Body of pancreas (tissue), 4 donors: Measurements from ENCODE around the gene NAB1. TPM values are rescaled to one million over a fixed set of nuclear protein-coding genes. Genes with fewer than 3 reads are reported as not detected.
"Not testable (repeated sequence)": the region's sequence is repeated elsewhere in the genome, so short reads cannot be mapped to it uniquely, and the experiment has no call there.

Experiments used
- ATAC-seq: fragments of 150-250 bp; one replicate; pipeline ENCODE4 v1.9.1; 2016
- DNase-seq, 4 donors: peaks; one replicate each; pipeline ENCODE4 v3.0.0-alpha.2; 2019
- H3K27ac ChIP-seq, 4 donors: fragments of 200-600 bp; sonication (generic); 1 replicate in 3 of 4; 2 replicates in 1 of 4; pipeline versions ENCODE4 v1.5.1 to v1.6.1; 2016 to 2019; ENCODE audit warnings: mild to moderate bottlenecking in 1 of 4, mixed read lengths in 1 of 4, moderate library complexity in 1 of 4
- H3K27me3 ChIP-seq, 2 donors: fragments of 200-600 bp; sonication (generic); one replicate each; pipeline ENCODE4 v1.6.0; 2016; ENCODE audit warnings: mild to moderate bottlenecking in 1 of 2
- H3K36me3 ChIP-seq, 2 donors: fragments of 200-600 bp; sonication (generic); replicated peaks in 1 of 2; 2 replicates each; pipeline ENCODE4 v1.5.1; 2016; ENCODE audit warnings: low read depth in 2 of 2; ENCODE audit not compliant: insufficient read depth in 1 of 2
- H3K4me1 ChIP-seq: fragments of 200-600 bp; sonication (generic); one replicate; pipeline ENCODE4 v1.6.0; 2016
- H3K4me3 ChIP-seq, 2 donors: fragments of 200-600 bp; sonication (generic); 1 replicate in 1 of 2; 2 replicates in 1 of 2; pipeline ENCODE4 v1.5.1; 2016 to 2019
- H3K9me3 ChIP-seq, 3 donors: fragments of 200-600 bp; sonication (generic); 1 replicate in 2 of 3; 2 replicates in 1 of 3; pipeline ENCODE4 v1.5.1; 2016
- POLR2A ChIP-seq, 3 donors: fragments of 450-650 bp; IDR thresholded peaks; one replicate each; pipeline ENCODE4 v1.6.1; 2016; ENCODE audit warnings: antibody characterized with exemption in 3 of 3, mild to moderate bottlenecking in 2 of 3
- WGBS, 2 donors: methylation state at CpG; one replicate each; pipeline ENCODE4 v1.1.5; 2017; 5-methylcytosine and 5-hydroxymethylcytosine counted together
- intact Hi-C: fragments of 100-400 bp; cut with DNase I; formaldehyde crosslinking; loops from one replicate; pipeline ENCODE4 v1.15.1; 2023
- total RNA-seq, 2 donors: library from RNA; depleted of rRNA; stranded (reverse); fragments of >200 nt; gene quantifications; one replicate each; pipeline ENCODE4 v1.1.0, GENCODE V29; 2016
- TF ChIP-seq, protein P1 (sequence below), 7 experiments: fragments of 450-650 bp in 4 of 7; fragments of 200-600 bp in 3 of 7; sonication (generic) in 3 of 7; IDR thresholded peaks; one replicate each; pipeline ENCODE4 v1.5.1; 2016 to 2019; ENCODE audit warnings: antibody characterized with exemption in 7 of 7

Gene NAB1
- total RNA-seq, 2 donors from 2014 or later: 19.8 to 30.1 TPM

DNA sequence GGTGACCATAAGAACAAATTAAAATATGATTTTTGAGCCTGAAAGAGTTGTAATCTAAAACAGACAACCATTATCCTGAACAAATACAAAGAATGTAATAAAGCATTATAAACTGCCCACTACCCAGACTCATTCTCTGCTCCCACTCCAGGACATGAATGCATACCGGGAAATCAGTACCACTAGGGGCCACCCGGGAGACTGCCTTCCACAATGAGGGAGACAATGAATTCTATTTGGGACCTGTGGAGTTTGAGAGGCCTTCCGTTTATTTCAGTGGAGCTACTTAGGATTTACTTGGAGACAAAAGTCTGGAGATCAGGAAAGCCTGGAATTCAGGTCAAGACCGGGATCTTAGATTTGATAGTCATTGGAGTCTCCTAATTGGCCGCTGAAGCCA lies 50.0 kb downstream of the NAB1 start:
- TF ChIP-seq, protein P1, sequence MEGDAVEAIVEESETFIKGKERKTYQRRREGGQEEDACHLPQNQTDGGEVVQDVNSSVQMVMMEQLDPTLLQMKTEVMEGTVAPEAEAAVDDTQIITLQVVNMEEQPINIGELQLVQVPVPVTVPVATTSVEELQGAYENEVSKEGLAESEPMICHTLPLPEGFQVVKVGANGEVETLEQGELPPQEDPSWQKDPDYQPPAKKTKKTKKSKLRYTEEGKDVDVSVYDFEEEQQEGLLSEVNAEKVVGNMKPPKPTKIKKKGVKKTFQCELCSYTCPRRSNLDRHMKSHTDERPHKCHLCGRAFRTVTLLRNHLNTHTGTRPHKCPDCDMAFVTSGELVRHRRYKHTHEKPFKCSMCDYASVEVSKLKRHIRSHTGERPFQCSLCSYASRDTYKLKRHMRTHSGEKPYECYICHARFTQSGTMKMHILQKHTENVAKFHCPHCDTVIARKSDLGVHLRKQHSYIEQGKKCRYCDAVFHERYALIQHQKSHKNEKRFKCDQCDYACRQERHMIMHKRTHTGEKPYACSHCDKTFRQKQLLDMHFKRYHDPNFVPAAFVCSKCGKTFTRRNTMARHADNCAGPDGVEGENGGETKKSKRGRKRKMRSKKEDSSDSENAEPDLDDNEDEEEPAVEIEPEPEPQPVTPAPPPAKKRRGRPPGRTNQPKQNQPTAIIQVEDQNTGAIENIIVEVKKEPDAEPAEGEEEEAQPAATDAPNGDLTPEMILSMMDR (IDR thresholded peaks at IDR 0.05): no peak
- no peak for TF ChIP-seq POLR2A (IDR thresholded peaks at IDR 0.05)
- 76 to 79% methylated on average over 5 of the region's 5 CpGs for WGBS, 2 donors
- ATAC-seq: no peak
- intact Hi-C loops: no loop called here
- H3K9me3 ChIP-seq: no peaks in the 10 kb centered on the region
- no peaks in the 10 kb centered on the region for H3K4me1 ChIP-seq
- no peak overlapping the region for H3K27ac ChIP-seq
- no peaks in the 10 kb centered on the region for H3K36me3 ChIP-seq
- DNase-seq: no peak
- no peak overlapping the region for H3K4me3 ChIP-seq
- no peaks in the 10 kb centered on the region for H3K27me3 ChIP-seq

GRCh38 chr2:190701586-190701985 lies 52.7 kb downstream of the NAB1 start:
- Histone ChIP-seq H3K4me3 (no peak overlapping the region), H3K27ac (no peak overlapping the region), H3K36me3 (no peaks in the 10 kb centered on the region), H3K9me3 (no peaks in the 10 kb centered on the region), H3K27me3 (no peaks in the 10 kb centered on the region), H3K4me1 (no peaks in the 10 kb centered on the region)
- TF ChIP-seq, protein P1 (IDR thresholded peaks at IDR 0.05): no peak
- TF ChIP-seq POLR2A (IDR thresholded peaks at IDR 0.05): no peak
- intact Hi-C loops: no loop called here
- ATAC-seq (no peak), DNase-seq (no peak)
- WGBS, 2 donors: 64% methylated on average over 7 of the region's 7 CpGs

GRCh38 chr2:190705280-190705679 lies 56.4 kb downstream of the NAB1 start:
- DNase-seq (no peak), ATAC-seq (no peak)
- no peak overlapping the region for H3K4me3 ChIP-seq
- no peaks in the 10 kb centered on the region for H3K9me3 ChIP-seq
- TF ChIP-seq, protein P1 (IDR thresholded peaks at IDR 0.05): no peak
- no peak for TF ChIP-seq POLR2A (IDR thresholded peaks at IDR 0.05)
- intact Hi-C loops: no loop called here
- H3K27me3 ChIP-seq: no peaks in the 10 kb centered on the region
- 93 to 100% methylated on average over 3 to 6 of the region's 6 CpGs for WGBS, 2 donors
- no peaks in the 10 kb centered on the region for H3K36me3 ChIP-seq
- H3K27ac ChIP-seq: no peak overlapping the region
- H3K4me1 ChIP-seq: no peaks in the 10 kb centered on the region

DNA sequence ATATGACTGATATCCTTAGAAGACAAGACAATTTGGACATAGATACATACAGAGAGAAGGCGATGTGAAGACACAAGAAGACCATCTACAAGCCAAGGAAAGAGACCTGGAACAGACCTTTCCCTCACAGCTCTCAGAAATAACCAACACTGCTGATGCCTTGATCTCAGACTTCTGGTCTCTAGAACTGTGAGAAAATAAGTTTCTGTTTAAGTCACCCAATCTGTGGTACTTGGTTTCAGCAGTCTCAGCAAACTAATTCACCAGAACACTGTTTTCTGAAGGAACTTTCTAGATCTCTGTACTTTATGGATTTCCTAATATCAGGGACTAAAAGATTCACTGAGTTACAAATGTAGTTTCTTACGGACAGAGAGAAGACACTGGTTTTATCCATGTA lies 58.8 kb downstream of the NAB1 start:
- H3K9me3 ChIP-seq: no peaks in the 10 kb centered on the region
- WGBS, 2 donors: 87% methylated on average over 2 of the region's 2 CpGs
- no peak for TF ChIP-seq POLR2A (IDR thresholded peaks at IDR 0.05)
- TF ChIP-seq, protein P1 (IDR thresholded peaks at IDR 0.05): no peak
- H3K4me1 ChIP-seq: no peaks in the 10 kb centered on the region
- DNase-seq: no peak
- no peaks in the 10 kb centered on the region for H3K36me3 ChIP-seq
- no peak overlapping the region for H3K4me3 ChIP-seq
- no peaks in the 10 kb centered on the region for H3K27me3 ChIP-seq
- no peak for ATAC-seq
- H3K27ac ChIP-seq: no peak overlapping the region
- intact Hi-C loops: no loop called here

GRCh38 chr2:190708650-190709049 lies 59.8 kb downstream of the NAB1 start:
- H3K27ac ChIP-seq, H3K27me3 ChIP-seq, DNase-seq, intact Hi-C loops, H3K9me3 ChIP-seq, H3K36me3 ChIP-seq, ATAC-seq, H3K4me1 ChIP-seq, H3K4me3 ChIP-seq: not testable (repeated sequence)
